HCT116 (cell line): ENCODE measurements around the gene MUC4. TPM values are rescaled to one million over a fixed set of nuclear protein-coding genes. Genes with fewer than 3 reads are reported as not detected.
"Not testable (repeated sequence)": the region's sequence is repeated elsewhere in the genome, so short reads cannot be mapped to it uniquely, and the experiment has no call there.

Source experiments
- ATAC-seq: fragments of 200-7000 bp; cut with Tn5 transposase; 2 replicates; pipeline ENCODE4 v1.9.1; 2020; ENCODE audit warnings: mild to moderate bottlenecking, moderate library complexity
- BruUV-seq: library from RNA; stranded (reverse); fragments of 400-500 nt; replicated peaks from 2 replicates; lab custom pipeline; 2021; lab: Mats Ljungman, UMichigan
- CTCF ChIA-PET: fragments of 300-600 bp; sonication (Branson Sonifier 250); formaldehyde crosslinking; loops from one replicate; lab custom pipeline; 2021; ENCODE audit warnings: antibody characterized with exemption; lab: Charles Lee
- POLR2A ChIA-PET: fragments of 300-600, 350-600 bp; sonication (Branson Sonifier 250); formaldehyde crosslinking; loops from one replicate; lab custom pipeline; 2021; ENCODE audit warnings: antibody characterized with exemption; lab: Charles Lee
- RAD21 ChIA-PET, 2 experiments: fragments of 300-600 bp; sonication (Branson Sonifier 250); formaldehyde crosslinking; loops; one replicate each; lab custom pipeline; 2023; ENCODE audit warnings: low total read pairs in 2 of 2; ENCODE audit not compliant: uncharacterized antibody in 2 of 2, unreplicated experiment in 2 of 2, low non-redundant PET in 1 of 2; lab: Charles Lee
- DNase-seq: peaks from one replicate; pipeline ENCODE4 v3.0.0-alpha.2; 2010; ENCODE audit warnings: low read depth, low spot score
- H2AFZ ChIP-seq: fragments of 200-600 bp; shearing (Covaris generic), sonication (generic); 2 replicates; pipeline ENCODE4 v1.6.1; 2017; ENCODE audit warnings: low read depth, mixed run types, mixed read lengths, antibody characterized with exemption, low read length; ENCODE audit not compliant: poor library complexity, severe bottlenecking
- H3K27ac ChIP-seq: 2 replicates; pipeline ENCODE4 v1.5.1; 2012; ENCODE audit warnings: low read depth, low read length
- H3K27me3 ChIP-seq: fragments of 200-600 bp; sonication (generic); 2 replicates; pipeline ENCODE4 v1.6.1; 2016; ENCODE audit warnings: mixed run types, low read length, mixed read lengths; ENCODE audit not compliant: insufficient read depth
- H3K36me3 ChIP-seq, 2 experiments: fragments of 200-500 bp in 1 of 2; fragments of 200-600 bp in 1 of 2; sonication (Bioruptor generic) in 1 of 2; sonication (generic) in 1 of 2; 2 replicates each; pipeline versions ENCODE4 v1.5.1 to v1.6.1; 2014 to 2016; ENCODE audit warnings: low read length in 2 of 2, inconsistent platforms in 1 of 2, mixed read lengths in 1 of 2, mixed run types in 1 of 2; ENCODE audit not compliant: insufficient read depth in 2 of 2, control insufficient read depth in 1 of 2
- H3K4me1 ChIP-seq, 2 experiments: fragments of 200-600 bp in 1 of 2; sonication (generic) in 1 of 2; 2 replicates each; pipeline versions ENCODE4 v1.5.1 to v1.6.1; 2012 to 2017; ENCODE audit warnings: low read length in 2 of 2, inconsistent platforms in 1 of 2, mild to moderate bottlenecking in 1 of 2, mixed read lengths in 1 of 2, mixed run types in 1 of 2, moderate library complexity in 1 of 2; ENCODE audit not compliant: insufficient read depth in 2 of 2, control insufficient read depth in 1 of 2
- H3K4me2 ChIP-seq: fragments of 200-600 bp; sonication (generic); 2 replicates; pipeline ENCODE4 v1.6.1; 2017; ENCODE audit warnings: mixed run types, low read length, mixed read lengths
- H3K4me3 ChIP-seq, 2 experiments: fragments of 200-600 bp in 1 of 2; sonication (generic) in 1 of 2; replicated peaks in 1 of 2; 2 replicates each; pipeline ENCODE4 v1.5.1; 2011 to 2016; ENCODE audit warnings: low read length in 2 of 2, control low read depth in 1 of 2, low read depth in 1 of 2, mild to moderate bottlenecking in 1 of 2, mixed read lengths in 1 of 2, mixed run types in 1 of 2
- H3K79me2 ChIP-seq: fragments of 200-600 bp; sonication (generic); 2 replicates; pipeline ENCODE4 v1.6.1; 2017; ENCODE audit warnings: mild to moderate bottlenecking, mixed run types, low read length, moderate library complexity, mixed read lengths; ENCODE audit not compliant: insufficient read depth
- H3K9ac ChIP-seq: fragments of 200-600 bp; sonication (generic); 2 replicates; pipeline ENCODE4 v1.6.1; 2016; ENCODE audit warnings: low read length, mixed read lengths
- H3K9me2 ChIP-seq: fragments of 200-600 bp; sonication (generic), shearing (Covaris generic); 2 replicates; pipeline ENCODE4 v1.6.1; 2017; ENCODE audit warnings: mixed run types, mild to moderate bottlenecking, moderate library complexity; ENCODE audit not compliant: insufficient read depth
- H3K9me3 ChIP-seq, 2 experiments: fragments of 200-500 bp in 1 of 2; fragments of 200-600 bp in 1 of 2; sonication (Bioruptor generic) in 1 of 2; sonication (generic) in 1 of 2; 2 replicates each; pipeline ENCODE4 v1.6.1; 2014 to 2017; ENCODE audit warnings: low read length in 2 of 2, mixed read lengths in 2 of 2, inconsistent platforms in 1 of 2, low read depth in 1 of 2, mild to moderate bottlenecking in 1 of 2, mixed run types in 1 of 2, moderate library complexity in 1 of 2; ENCODE audit not compliant: control insufficient read depth in 1 of 2, insufficient read depth in 1 of 2
- H4K20me1 ChIP-seq: fragments of 200-600 bp; sonication (generic), shearing (Covaris generic); 2 replicates; pipeline ENCODE4 v1.6.1; 2017; ENCODE audit warnings: mixed run types, mild to moderate bottlenecking, moderate library complexity; ENCODE audit not compliant: insufficient read depth
- CEBPB ChIP-seq: IDR thresholded peaks from 2 replicates; pipeline ENCODE4 v1.6.1; 2012; ENCODE audit warnings: low read depth
- EGR1 ChIP-seq: IDR thresholded peaks from 2 replicates; pipeline ENCODE4 v1.6.1; 2012; ENCODE audit warnings: low read depth
- EZH2phosphoT487 ChIP-seq: fragments of 200-600 bp; IDR thresholded peaks from 2 replicates; pipeline ENCODE4 v1.6.1; 2018; ENCODE audit warnings: antibody characterized with exemption, borderline replicate concordance
- POLR2AphosphoS5 ChIP-seq: IDR thresholded peaks from 2 replicates; pipeline ENCODE4 v1.6.1; 2011; ENCODE audit warnings: mild to moderate bottlenecking, low read depth, low read length, moderate library complexity
- YY1 ChIP-seq: IDR thresholded peaks from 2 replicates; pipeline ENCODE4 v1.6.1; 2011; ENCODE audit warnings: low read length, low read depth, moderate library complexity, mild to moderate bottlenecking; ENCODE audit not compliant: insufficient replicate concordance; ENCODE audit errors: extremely low read depth
- ZBTB33 ChIP-seq: IDR thresholded peaks from 2 replicates; pipeline ENCODE4 v1.6.1; 2011; ENCODE audit warnings: mild to moderate bottlenecking, low read length, moderate library complexity; ENCODE audit not compliant: insufficient replicate concordance; ENCODE audit errors: extremely low read depth
- intact Hi-C: fragments of 100-400 bp; cut with micrococcal nuclease; formaldehyde crosslinking; loops from 2 replicates; pipeline ENCODE4 v1.10.0; 2022
- total RNA-seq: library from RNA; stranded (reverse); gene quantifications from one replicate; pipeline ENCODE4 v1.2.1, GENCODE V29; 2021; ENCODE audit not compliant: unreplicated experiment

The MUC4 gene
- total RNA-seq, 1 experiment from 2014 or later: 0.64 TPM

- Histone ChIP-seq H2AFZ (no peak overlapping the region), H3K9me2 (no peaks in the 10 kb centered on the region), H3K9me3 (no peaks in the 10 kb centered on the region), H3K9ac (no peak overlapping the region), H3K27me3 (no peaks in the 10 kb centered on the region), H3K4me2 (no peak overlapping the region), H3K27ac (no peak overlapping the region), H4K20me1 (no peaks in the 10 kb centered on the region), H3K36me3 (no peaks in the 10 kb centered on the region), H3K4me3 (no peak overlapping the region), H3K79me2 (no peaks in the 10 kb centered on the region), H3K4me1 (peaks cover 7 to 22% of the 10 kb centered on the region in 2 experiments)
- TF ChIP-seq EGR1: no peak
- TF ChIP-seq YY1: no peak
- TF ChIP-seq CEBPB: no peak
- no peak for TF ChIP-seq ZBTB33
- no peak for TF ChIP-seq POLR2AphosphoS5
- TF ChIP-seq EZH2phosphoT487: no peak
- no peak for ATAC-seq
- BruUV-seq: no TSS peak
- RAD21 ChIA-PET: no interaction called here
- CTCF ChIA-PET: no interaction called here
- intact Hi-C loops: no loop called here
- DNase-seq: no peak
- POLR2A ChIA-PET: no interaction called here
Observed at GRCh38 chr3:195817578-195818135, 5.9 kb upstream of the MUC4 start.

- H4K20me1 ChIP-seq, ATAC-seq, BruUV-seq, H3K9ac ChIP-seq, RAD21 ChIA-PET, CTCF ChIA-PET, H2AFZ ChIP-seq, POLR2A ChIA-PET, H3K4me3 ChIP-seq, H3K36me3 ChIP-seq, DNase-seq, H3K9me2 ChIP-seq, H3K27me3 ChIP-seq, H3K27ac ChIP-seq, H3K9me3 ChIP-seq, intact Hi-C loops, H3K79me2 ChIP-seq, H3K4me2 ChIP-seq: not testable (repeated sequence)
- peaks cover 7 to 21% of the 10 kb centered on the region in 2 experiments for H3K4me1 ChIP-seq
Observed at GRCh38 chr3:195816276-195816913, 4.7 kb upstream of the MUC4 start.
